ENCODE measurements around the gene ADAMTS15. TPM values are rescaled to one million over a fixed set of nuclear protein-coding genes. Genes with fewer than 3 reads are reported as not detected.

The ADAMTS15 gene
- total and polyA plus RNA-seq, 10 of the 15 experiments (the other 5 are each of a cell fraction or from before 2014, with no cell fraction given): not detected

GRCh38 chr11:130408901-130409300 is 39.5 kb upstream of the ADAMTS15 start:
- CTCF ChIA-PET: no interaction called here
- RAD21 ChIA-PET (ENCODE audit: unreplicated experiment): no interaction called here
- no peak overlapping the region for H3K4me2 ChIP-seq (ENCODE audit: control insufficient read depth, insufficient read depth)
- POLR2A ChIA-PET: no interaction called here
- FAIRE-seq (no peak), ATAC-seq (no peak), DNase-seq (ENCODE audit: low read depth, low spot score) (no peak)
- no peak overlapping the region for H3K27ac ChIP-seq (ENCODE audit: control insufficient read depth, insufficient read depth)
- H3K27me3 ChIP-seq (replicated peaks in 1 of 2; ENCODE audit: control insufficient read depth in 2 of 2, insufficient read depth in 2 of 2, low read length in 1 of 2): peaks cover 0 to 1% of the 10 kb centered on the region in 2 experiments; a peak in 2 of 4 replicates
- no peaks in the 10 kb centered on the region for H3K79me2 ChIP-seq (ENCODE audit: control insufficient read depth, insufficient read depth, low read length)
- in situ Hi-C loops (cut with MboI): no loop called here
- H3K4me1 ChIP-seq (ENCODE audit: control insufficient read depth, insufficient read depth, low read length): no peaks in the 10 kb centered on the region
- H3K36me3 ChIP-seq (ENCODE audit: control insufficient read depth in 2 of 2, insufficient read depth in 2 of 2, low read length in 1 of 2): no peaks in the 10 kb centered on the region
- 46% methylated on average over 8 of the region's 8 CpGs for WGBS (ENCODE audit: insufficient coverage, insufficient replicate concordance, low lambda C conversion rate, missing lambda C conversion rate)
- no peak for TF ChIP-seq NR2C2 (IDR thresholded peaks at IDR 0.05; ENCODE audit: borderline replicate concordance, control insufficient read depth, insufficient read length, low read depth)
- TF ChIP-seq GATAD2B (conservative IDR thresholded peaks at IDR 0.05; ENCODE audit: low read depth): no peak
- TF ChIP-seq ZNF622 (IDR thresholded peaks at IDR 0.05): no peak
- TF ChIP-seq YY1 (IDR thresholded peaks at IDR 0.05; ENCODE audit: low read depth, low read length): no peak
- TF ChIP-seq IKZF2 (IDR thresholded peaks at IDR 0.05): no peak
- no peak for TF ChIP-seq EP300 (IDR thresholded peaks at IDR 0.05; ENCODE audit: borderline replicate concordance in 1 of 2, control insufficient read depth in 1 of 2, low read depth in 2 of 2, low read length in 2 of 2)
- TF ChIP-seq, protein P1, sequence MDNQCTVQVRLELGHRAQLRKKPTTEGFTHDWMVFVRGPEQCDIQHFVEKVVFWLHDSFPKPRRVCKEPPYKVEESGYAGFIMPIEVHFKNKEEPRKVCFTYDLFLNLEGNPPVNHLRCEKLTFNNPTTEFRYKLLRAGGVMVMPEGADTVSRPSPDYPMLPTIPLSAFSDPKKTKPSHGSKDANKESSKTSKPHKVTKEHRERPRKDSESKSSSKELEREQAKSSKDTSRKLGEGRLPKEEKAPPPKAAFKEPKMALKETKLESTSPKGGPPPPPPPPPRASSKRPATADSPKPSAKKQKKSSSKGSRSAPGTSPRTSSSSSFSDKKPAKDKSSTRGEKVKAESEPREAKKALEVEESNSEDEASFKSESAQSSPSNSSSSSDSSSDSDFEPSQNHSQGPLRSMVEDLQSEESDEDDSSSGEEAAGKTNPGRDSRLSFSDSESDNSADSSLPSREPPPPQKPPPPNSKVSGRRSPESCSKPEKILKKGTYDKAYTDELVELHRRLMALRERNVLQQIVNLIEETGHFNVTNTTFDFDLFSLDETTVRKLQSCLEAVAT (IDR thresholded peaks at IDR 0.05): no peak
- TF ChIP-seq MEF2A (IDR thresholded peaks at IDR 0.05; ENCODE audit: insufficient read depth, low read depth, low read length): no peak
- TF ChIP-seq HDAC2 (IDR thresholded peaks at IDR 0.05): no peak
- TF ChIP-seq TCF12 (IDR thresholded peaks at IDR 0.05; ENCODE audit: low read depth, low read length): no peak
- TF ChIP-seq ATF7 (IDR thresholded peaks at IDR 0.05; ENCODE audit: low read depth): no peak
- TF ChIP-seq DPF2 (IDR thresholded peaks at IDR 0.05): no peak
- TF ChIP-seq IRF4 (IDR thresholded peaks at IDR 0.05; ENCODE audit: low read depth, low read length): no peak
- no peak for TF ChIP-seq HDAC6 (IDR thresholded peaks at IDR 0.05; ENCODE audit: unreplicated experiment)
- TF ChIP-seq ESRRA (IDR thresholded peaks at IDR 0.05; ENCODE audit: low read length): no peak
- no peak for TF ChIP-seq TCF3 (IDR thresholded peaks at IDR 0.05; ENCODE audit: borderline replicate concordance, insufficient read depth, low read depth, low read length)
- no peak for TF ChIP-seq EGR1 (IDR thresholded peaks at IDR 0.05; ENCODE audit: borderline replicate concordance in 1 of 2, low read depth in 2 of 2, low read length in 2 of 2)
- no peak for TF ChIP-seq MYC (IDR thresholded peaks at IDR 0.05; ENCODE audit: insufficient read depth, insufficient read length, insufficient replicate concordance, low read length, severe bottlenecking)
- TF ChIP-seq SMC3 (IDR thresholded peaks at IDR 0.05; ENCODE audit: borderline replicate concordance, low read length): no peak
- BruUV-seq (replicated peaks): no TSS peak
- SMC1A ChIA-PET (ENCODE audit: uncharacterized antibody, unreplicated experiment): interaction anchor here (1.0 kb wide), 1 partner anchor 197 kb away, joined by 3 read pairs; no protein-coding TSS in a partner anchor
- H3K4me3 ChIP-seq: no peak overlapping the region
- no peak overlapping the region for H2AFZ ChIP-seq (ENCODE audit: control insufficient read depth, low read depth, low read length)
- H4K20me1 ChIP-seq (ENCODE audit: control insufficient read depth, insufficient read depth): no peaks in the 10 kb centered on the region
- intact Hi-C loops (cut with micrococcal nuclease; ENCODE audit: unreplicated experiment): no loop called here
- H3K9me3 ChIP-seq (replicated peaks; ENCODE audit: control insufficient read depth, insufficient read depth, low read length): no peaks in the 10 kb centered on the region
- H3K9ac ChIP-seq (ENCODE audit: control insufficient read depth, insufficient read depth, low read length): no peak overlapping the region
